Muscle layer of duodenum (tissue), 2 donors: ENCODE data around the gene NRXN3.

Experiments used
- H3K27ac ChIP-seq: one replicate; pipeline ENCODE4 v1.7.0; 2013; ENCODE audit warnings: mild to moderate bottlenecking, low read length
- H3K27me3 ChIP-seq: one replicate; pipeline ENCODE4 v1.7.0; 2013; ENCODE audit warnings: low read depth, mild to moderate bottlenecking, control low read depth, low read length
- H3K36me3 ChIP-seq, 2 donors: one replicate each; pipeline ENCODE4 v1.7.0; 2013; ENCODE audit warnings: low read length in 2 of 2, control low read depth in 1 of 2, mild to moderate bottlenecking in 1 of 2; ENCODE audit not compliant: insufficient read depth in 2 of 2, control insufficient read depth in 1 of 2
- H3K4me1 ChIP-seq, 2 donors: one replicate each; pipeline ENCODE4 v1.7.0; 2013; ENCODE audit warnings: low read length in 2 of 2, mild to moderate bottlenecking in 2 of 2, control low read depth in 1 of 2, moderate library complexity in 1 of 2; ENCODE audit not compliant: insufficient read depth in 2 of 2, control insufficient read depth in 1 of 2
- H3K4me3 ChIP-seq, 2 donors: one replicate each; pipeline ENCODE4 v1.7.0; 2013; ENCODE audit warnings: low read length in 2 of 2, low read depth in 1 of 2, mild to moderate bottlenecking in 1 of 2
- H3K9me3 ChIP-seq, 2 donors: one replicate each; pipeline ENCODE4 v1.7.0; 2013; ENCODE audit warnings: low read length in 2 of 2, control low read depth in 1 of 2, mild to moderate bottlenecking in 1 of 2; ENCODE audit not compliant: control insufficient read depth in 1 of 2
- donor health status: healthy.

Gene NRXN3

DNA sequence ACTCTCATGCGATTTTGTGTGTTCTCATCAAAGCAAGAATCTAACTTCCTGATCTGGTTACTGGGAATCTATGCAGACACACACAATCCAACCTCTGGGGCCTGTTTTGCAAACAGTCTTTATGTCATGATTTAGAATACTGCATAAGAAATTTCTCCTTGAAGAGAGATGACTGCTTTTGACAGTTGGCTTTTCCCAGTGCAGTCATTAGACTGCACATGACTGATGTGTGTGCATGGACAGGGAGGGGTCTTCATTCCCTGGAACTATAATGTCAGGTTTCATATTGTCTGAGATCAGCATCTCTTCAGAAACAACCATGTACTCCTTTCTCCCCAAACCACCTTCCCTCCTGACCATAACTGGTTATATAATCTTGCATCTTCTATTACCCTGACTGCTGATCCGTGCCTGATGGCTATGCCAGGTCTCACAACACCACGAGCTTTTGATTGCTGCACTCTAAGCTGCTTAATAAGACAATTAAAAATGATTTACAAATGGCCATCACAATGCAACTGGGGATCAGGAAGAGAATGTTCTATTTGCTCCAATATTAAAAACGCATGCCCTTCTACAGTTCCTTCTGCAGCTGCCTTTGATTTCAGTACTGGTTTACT is 995.4 kb downstream of the NRXN3 start:
- no peaks in the 10 kb centered on the region for H3K36me3 ChIP-seq

DNA sequence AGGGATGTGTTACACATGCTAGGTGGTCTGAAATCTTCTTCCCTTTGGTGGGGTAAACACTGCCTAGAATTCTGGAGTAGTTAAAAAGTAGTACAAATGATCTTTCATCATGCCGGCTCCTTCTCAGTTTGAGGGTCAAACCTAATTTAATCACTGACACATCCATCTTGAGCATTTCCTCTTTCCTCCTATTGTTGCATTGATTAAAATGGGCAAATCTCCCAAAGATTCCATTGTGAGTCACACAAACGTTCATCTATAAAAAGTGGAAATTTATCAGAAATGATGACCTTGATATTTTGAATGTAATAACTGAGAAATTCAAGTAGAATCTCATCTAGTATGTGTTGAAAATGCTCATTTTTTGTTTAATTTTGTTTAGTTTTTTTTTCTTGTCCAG is 996.0 kb downstream of the NRXN3 start:
- H3K27me3 ChIP-seq, result no peaks in the 10 kb centered on the region
- H3K36me3 ChIP-seq, result no peaks in the 10 kb centered on the region
- H3K4me1 ChIP-seq, result no peaks in the 10 kb centered on the region
- H3K27ac ChIP-seq, result no peak overlapping the region
- no peaks in the 10 kb centered on the region for H3K9me3 ChIP-seq
- no peak overlapping the region for H3K4me3 ChIP-seq

More for the DNA sequence above, 995.4 kb downstream of the NRXN3 start:
- Histone ChIP-seq H3K9me3 (no peaks in the 10 kb centered on the region), H3K4me3 (no peak overlapping the region), H3K27ac (no peak overlapping the region), H3K4me1 (no peaks in the 10 kb centered on the region), H3K27me3 (no peaks in the 10 kb centered on the region)

- Histone ChIP-seq H3K4me3 (no peak overlapping the region), H3K27ac (no peak overlapping the region)
Measured at GRCh38 chr14:79167957-79168356, 997.8 kb downstream of the NRXN3 start.

DNA sequence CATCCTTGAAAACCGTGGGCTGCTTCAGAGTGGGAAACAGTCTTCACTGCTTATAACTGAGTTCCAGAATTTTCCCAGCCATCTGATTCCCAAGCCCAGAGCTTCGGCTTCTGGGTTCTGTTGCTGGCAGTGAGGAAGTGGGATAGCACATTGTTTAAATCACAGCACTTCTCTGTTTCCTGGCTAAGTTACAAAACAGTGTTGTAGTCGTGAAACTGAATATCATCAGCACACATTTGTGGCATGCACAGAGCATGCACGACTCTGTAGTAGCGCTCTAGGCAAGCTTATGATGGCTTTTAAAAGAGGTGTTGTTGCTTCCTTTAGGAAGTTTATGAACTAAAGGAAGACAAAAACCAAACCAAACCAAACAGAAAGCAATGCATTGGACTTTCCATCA is 1005.5 kb downstream of the NRXN3 start:
- H3K4me3 ChIP-seq, result peak overlapping the region; percentile 16 to 45
- H3K4me1 ChIP-seq, result no peaks in the 10 kb centered on the region
- H3K9me3 ChIP-seq, result no peaks in the 10 kb centered on the region
- no peaks in the 10 kb centered on the region for H3K27me3 ChIP-seq
- H3K36me3 ChIP-seq, result no peaks in the 10 kb centered on the region
- no peak overlapping the region for H3K27ac ChIP-seq

More at GRCh38 chr14:79167957-79168356, 997.8 kb downstream of the NRXN3 start:
- Histone ChIP-seq H3K4me1 (no peaks in the 10 kb centered on the region), H3K36me3 (no peaks in the 10 kb centered on the region), H3K27me3 (no peaks in the 10 kb centered on the region), H3K9me3 (no peaks in the 10 kb centered on the region)

DNA sequence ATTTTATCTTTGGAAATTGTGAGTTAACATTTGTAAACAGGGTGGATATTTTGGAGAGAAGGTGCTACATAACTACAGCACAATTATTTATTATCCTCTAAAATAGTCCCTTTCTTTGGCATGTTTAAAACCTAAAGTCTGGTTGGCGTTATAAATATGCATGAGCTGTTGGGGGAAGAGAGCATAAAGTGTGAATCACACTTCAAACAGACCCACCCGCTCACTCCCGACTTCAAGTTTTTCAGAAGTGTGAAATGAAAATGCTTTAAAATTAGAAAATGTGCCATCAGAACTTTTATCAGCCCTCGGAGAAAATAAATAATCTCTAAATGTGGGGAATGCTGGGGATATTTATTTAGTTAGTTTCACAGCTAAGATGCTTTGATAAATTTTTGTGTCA is 1006.9 kb downstream of the NRXN3 start:
- Histone ChIP-seq H3K9me3 (no peaks in the 10 kb centered on the region), H3K27ac (no peak overlapping the region), H3K4me3 (no peak overlapping the region), H3K27me3 (no peaks in the 10 kb centered on the region), H3K4me1 (no peaks in the 10 kb centered on the region), H3K36me3 (no peaks in the 10 kb centered on the region)

- Histone ChIP-seq H3K27me3 (no peaks in the 10 kb centered on the region), H3K4me3 (no peak overlapping the region), H3K36me3 (no peaks in the 10 kb centered on the region), H3K27ac (no peak overlapping the region), H3K9me3 (no peaks in the 10 kb centered on the region), H3K4me1 (no peaks in the 10 kb centered on the region)
Measured at GRCh38 chr14:79178719-79179118, 1008.5 kb downstream of the NRXN3 start.

GRCh38 chr14:79179985-79180384 is 1009.8 kb downstream of the NRXN3 start:
- no peaks in the 10 kb centered on the region for H3K36me3 ChIP-seq
- H3K27ac ChIP-seq, result no peak overlapping the region
- H3K4me1 ChIP-seq, result no peaks in the 10 kb centered on the region
- no peaks in the 10 kb centered on the region for H3K9me3 ChIP-seq
- no peak overlapping the region for H3K4me3 ChIP-seq
- no peaks in the 10 kb centered on the region for H3K27me3 ChIP-seq

GRCh38 chr14:79180656-79181055 is 1010.5 kb downstream of the NRXN3 start:
- Histone ChIP-seq H3K27ac (no peak overlapping the region), H3K4me3 (no peak overlapping the region), H3K9me3 (no peaks in the 10 kb centered on the region), H3K4me1 (no peaks in the 10 kb centered on the region), H3K27me3 (no peaks in the 10 kb centered on the region), H3K36me3 (no peaks in the 10 kb centered on the region)

DNA sequence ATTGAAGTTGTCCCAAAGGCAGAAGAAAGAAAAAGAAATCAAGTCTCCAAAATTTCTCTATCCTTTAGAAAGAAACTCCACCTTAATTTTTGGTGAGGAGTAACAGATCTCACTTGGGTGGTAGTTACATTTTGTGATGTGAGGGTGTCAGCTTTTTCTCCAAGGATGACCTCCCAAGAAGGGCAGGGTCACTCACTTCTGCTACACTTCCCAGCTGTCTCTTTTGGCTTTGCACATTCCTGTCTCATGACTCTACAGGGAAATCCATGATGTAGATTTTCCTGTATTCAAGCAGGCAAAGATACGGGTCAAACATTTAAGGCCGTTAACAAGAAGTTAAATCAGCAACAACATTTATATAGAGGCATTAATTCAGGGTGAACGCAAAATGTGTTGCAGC is 1016.4 kb downstream of the NRXN3 start:
- Histone ChIP-seq H3K4me3 (no peak overlapping the region), H3K4me1 (no peaks in the 10 kb centered on the region), H3K36me3 (no peaks in the 10 kb centered on the region), H3K27me3 (no peaks in the 10 kb centered on the region), H3K27ac (no peak overlapping the region), H3K9me3 (no peaks in the 10 kb centered on the region)

- H3K27me3 ChIP-seq, result no peaks in the 10 kb centered on the region
- no peaks in the 10 kb centered on the region for H3K4me1 ChIP-seq
- no peak overlapping the region for H3K4me3 ChIP-seq
- no peaks in the 10 kb centered on the region for H3K9me3 ChIP-seq
- no peak overlapping the region for H3K27ac ChIP-seq
- H3K36me3 ChIP-seq, result no peaks in the 10 kb centered on the region
Measured at GRCh38 chr14:79193689-79194477, 1023.7 kb downstream of the NRXN3 start.

GRCh38 chr14:79196216-79196615 is 1026.0 kb downstream of the NRXN3 start:
- Histone ChIP-seq H3K36me3 (no peaks in the 10 kb centered on the region), H3K4me3 (no peak overlapping the region), H3K27me3 (no peaks in the 10 kb centered on the region), H3K9me3 (no peaks in the 10 kb centered on the region), H3K27ac (no peak overlapping the region), H3K4me1 (no peaks in the 10 kb centered on the region)

GRCh38 chr14:79197516-79197915 is 1027.3 kb downstream of the NRXN3 start:
- Histone ChIP-seq H3K4me1 (no peaks in the 10 kb centered on the region), H3K36me3 (no peaks in the 10 kb centered on the region), H3K27me3 (no peaks in the 10 kb centered on the region), H3K4me3 (no peak overlapping the region), H3K27ac (no peak overlapping the region), H3K9me3 (no peaks in the 10 kb centered on the region)
